D721Med (cell line): ENCODE results near the gene PBX3.
A peak's percentile ranks its signal among the peaks of the same experiment; 100 is the strongest.

Source experiments
- DNase-seq: peaks from one replicate; pipeline ENCODE4 v3.0.0; 2011; ENCODE audit warnings: low spot score; ENCODE audit not compliant: insufficient read length
- FAIRE-seq: peaks from 2 replicates; lab custom pipeline; 2011; peaks lifted over from hg19 to GRCh38; lab: Jason Lieb, UNC
- CTCF ChIP-seq: IDR thresholded peaks from 2 replicates; pipeline ENCODE4 v1.5.1; 2012; ENCODE audit warnings: mild to moderate bottlenecking, control low read depth; ENCODE audit not compliant: insufficient read depth; ENCODE audit errors: missing control alignments

PBX3 gene

GRCh38 chr9:125850106-125850632 lies 103.0 kb downstream of the PBX3 start:
- no peak for DNase-seq
- no peak for TF ChIP-seq CTCF
- no peak for FAIRE-seq

GRCh38 chr9:125850763-125851162 lies 103.6 kb downstream of the PBX3 start:
- no peak for DNase-seq
- FAIRE-seq, result peak; percentile 92
- TF ChIP-seq CTCF, result no peak

GRCh38 chr9:125851979-125852378 lies 104.8 kb downstream of the PBX3 start:
- no peak for TF ChIP-seq CTCF

GRCh38 chr9:125852386-125852785 lies 105.2 kb downstream of the PBX3 start:
- FAIRE-seq, result peak; percentile 71
- no peak for DNase-seq
- TF ChIP-seq CTCF, result no peak

More at GRCh38 chr9:125851979-125852378, 104.8 kb downstream of the PBX3 start:
- no peak for DNase-seq
- FAIRE-seq, result no peak

GRCh38 chr9:125854553-125855275 lies 107.5 kb downstream of the PBX3 start:
- no peak for TF ChIP-seq CTCF
- FAIRE-seq (peak; percentile 69), DNase-seq (no peak)

GRCh38 chr9:125856331-125856730 lies 109.2 kb downstream of the PBX3 start:
- TF ChIP-seq CTCF, result no peak
- DNase-seq (no peak), FAIRE-seq (no peak)
